BJ (cell line): Measurements from ENCODE around the gene ELK1. TPM values are rescaled to one million over a fixed set of nuclear protein-coding genes. Genes with fewer than 3 reads are reported as not detected.
"Not testable (repeated sequence)": the region's sequence is repeated elsewhere in the genome, so short reads cannot be mapped to it uniquely, and the experiment has no call there.

ENCODE experiments used
- CTCF ChIA-PET: fragments of 350-600 bp; formaldehyde crosslinking; extraction: SDS; loops from one replicate; lab custom pipeline; 2021; ENCODE audit warnings: antibody characterized with exemption, inconsistent platforms; lab: Yijun Ruan, JAX
- POLR2A ChIA-PET: fragments of 300-600 bp; sonication (Branson Sonifier 250); formaldehyde crosslinking; extraction: SDS; loops from one replicate; lab custom pipeline; 2021; ENCODE audit warnings: antibody characterized with exemption; lab: Charles Lee
- DNase-seq: peaks from one replicate; pipeline ENCODE4 v3.0.0-alpha.2; 2011; ENCODE audit warnings: low read depth
- H3K27me3 ChIP-seq: 2 replicates; pipeline ENCODE4 v1.6.0; 2011; ENCODE audit warnings: low read length; ENCODE audit not compliant: control insufficient read depth, insufficient read depth
- H3K36me3 ChIP-seq: 2 replicates; pipeline ENCODE4 v1.5.1; 2011; ENCODE audit warnings: low read length; ENCODE audit not compliant: control insufficient read depth, insufficient read depth
- H3K4me3 ChIP-seq: 2 replicates; pipeline ENCODE4 v1.5.1; 2011; ENCODE audit warnings: low read depth, mild to moderate bottlenecking, control low read depth, low read length
- CTCF ChIP-seq: IDR thresholded peaks from 2 replicates; pipeline ENCODE4 v1.5.1; 2011; ENCODE audit warnings: low read depth, mild to moderate bottlenecking, control low read depth, inconsistent platforms, low read length, moderate library complexity; ENCODE audit not compliant: insufficient read depth
- polyA plus RNA-seq: library from polyadenylated mRNA; depleted of rRNA; stranded (reverse); fragments of >200 nt; gene quantifications from 2 replicates; pipeline ENCODE4 v1.2.3, GENCODE V29; 2011

The ELK1 gene
- polyA plus RNA-seq, 1 experiment, result 22.4 TPM

- no peak for TF ChIP-seq CTCF
- DNase-seq, result no peak
- no peaks in the 10 kb centered on the region for H3K36me3 ChIP-seq
- no peaks in the 10 kb centered on the region; the same call in none of the 2 replicates for H3K27me3 ChIP-seq
- H3K4me3 ChIP-seq, result no peak overlapping the region
- POLR2A ChIA-PET, result no interaction called here
- CTCF ChIA-PET, result no interaction called here
Observed at GRCh38 chrX:47611489-47611888, 38.9 kb downstream of the ELK1 start.

- POLR2A ChIA-PET, result no interaction called here
- no peak for DNase-seq
- Histone ChIP-seq H3K36me3 (no peaks in the 10 kb centered on the region), H3K27me3 (no peaks in the 10 kb centered on the region; the same call in none of the 2 replicates), H3K4me3 (no peak overlapping the region)
- TF ChIP-seq CTCF, result no peak
- CTCF ChIA-PET, result no interaction called here
Observed at GRCh38 chrX:47610511-47610910, 39.9 kb downstream of the ELK1 start.

- Histone ChIP-seq H3K36me3 (no peaks in the 10 kb centered on the region), H3K27me3 (no peaks in the 10 kb centered on the region; the same call in none of the 2 replicates), H3K4me3 (no peak overlapping the region)
- DNase-seq, result no peak
- CTCF ChIA-PET, result no interaction called here
- TF ChIP-seq CTCF, result no peak
- POLR2A ChIA-PET, result no interaction called here
Observed at GRCh38 chrX:47608130-47608810, 42.1 kb downstream of the ELK1 start.

- CTCF ChIA-PET, result no interaction called here
- DNase-seq, result no peak
- TF ChIP-seq CTCF, result no peak
- Histone ChIP-seq H3K36me3 (no peaks in the 10 kb centered on the region), H3K27me3 (no peaks in the 10 kb centered on the region; the same call in none of the 2 replicates), H3K4me3 (no peak overlapping the region)
- POLR2A ChIA-PET, result no interaction called here
Observed at GRCh38 chrX:47607091-47607490, 43.3 kb downstream of the ELK1 start.

GRCh38 chrX:47605024-47605423 is 45.3 kb downstream of the ELK1 start:
- H3K27me3 ChIP-seq, result no peaks in the 10 kb centered on the region; the same call in 1 of the 2 replicates
- no peak for TF ChIP-seq CTCF
- no peak overlapping the region for H3K4me3 ChIP-seq
- POLR2A ChIA-PET, result no interaction called here
- H3K36me3 ChIP-seq, result no peaks in the 10 kb centered on the region
- CTCF ChIA-PET, result no interaction called here
- no peak for DNase-seq

- H3K27me3 ChIP-seq, DNase-seq, POLR2A ChIA-PET, CTCF ChIA-PET, H3K36me3 ChIP-seq, H3K4me3 ChIP-seq: not testable (repeated sequence)
Observed at GRCh38 chrX:47603125-47603524, 47.2 kb downstream of the ELK1 start.
